GM19351 (cell line): ENCODE results near the gene LRRTM3.

Experiments used
- ATAC-seq: cut with Tn5 transposase; IDR thresholded peaks from one replicate; pipeline ENCODE4 v1.9.1; 2021; ENCODE audit warnings: mild to moderate bottlenecking, moderate library complexity; ENCODE audit not compliant: unreplicated experiment

Gene LRRTM3

DNA sequence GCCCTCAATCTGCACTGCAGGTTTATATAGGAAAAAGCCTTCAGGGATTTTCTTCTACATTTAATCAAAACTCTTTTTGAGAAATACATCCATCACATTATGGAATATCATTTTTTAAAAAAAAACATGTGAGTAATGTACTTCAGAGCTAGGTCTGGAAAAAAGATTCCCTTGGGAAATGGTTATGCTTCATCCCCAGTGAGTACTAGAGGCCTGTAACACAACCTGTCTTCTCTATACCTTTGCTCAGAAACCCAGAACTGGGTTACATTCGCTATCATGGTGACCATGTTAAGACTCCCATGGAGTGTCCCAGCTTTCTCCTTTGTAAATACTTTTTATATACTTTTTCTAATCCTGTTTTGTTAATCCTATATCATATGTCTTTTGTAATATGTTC lies 186.9 kb downstream of the LRRTM3 start:
- no peak for ATAC-seq

DNA sequence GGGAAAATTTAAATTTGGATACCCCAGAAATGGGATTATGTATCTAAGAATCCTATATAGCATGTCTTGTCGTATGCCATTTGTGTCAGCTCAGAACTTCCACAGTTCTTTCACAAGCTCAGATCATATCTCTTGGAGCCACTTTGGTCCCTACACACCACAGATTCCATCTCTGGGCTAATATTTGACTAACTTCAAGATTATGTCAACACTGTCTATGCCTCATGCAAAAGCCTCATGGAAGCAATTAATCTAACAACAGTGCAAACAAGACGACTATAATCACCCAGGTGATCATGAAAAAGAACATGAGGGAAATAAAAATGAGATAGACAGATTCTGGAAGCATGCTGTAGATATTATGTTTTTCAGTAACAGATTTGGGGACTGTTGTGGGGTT lies 189.1 kb downstream of the LRRTM3 start:
- ATAC-seq, result no peak

DNA sequence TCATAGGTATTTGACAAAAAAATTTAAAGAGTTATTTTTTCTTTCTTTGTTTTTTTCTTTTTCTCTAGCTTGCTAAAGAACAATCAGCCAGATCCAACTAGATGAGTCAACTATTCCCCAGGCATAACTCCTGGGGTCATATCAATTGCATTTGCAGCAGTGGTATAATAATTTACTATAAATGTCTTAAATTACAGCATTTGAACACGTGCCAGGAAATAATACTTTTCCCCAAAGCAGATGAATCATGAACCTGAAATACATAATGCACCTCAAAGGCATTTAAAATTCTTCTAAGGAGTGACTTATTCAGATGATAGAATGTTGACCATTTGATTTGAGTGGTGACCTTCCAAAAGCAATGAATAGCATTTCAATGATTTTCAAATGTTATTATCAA lies 190.1 kb downstream of the LRRTM3 start:
- no peak for ATAC-seq

DNA sequence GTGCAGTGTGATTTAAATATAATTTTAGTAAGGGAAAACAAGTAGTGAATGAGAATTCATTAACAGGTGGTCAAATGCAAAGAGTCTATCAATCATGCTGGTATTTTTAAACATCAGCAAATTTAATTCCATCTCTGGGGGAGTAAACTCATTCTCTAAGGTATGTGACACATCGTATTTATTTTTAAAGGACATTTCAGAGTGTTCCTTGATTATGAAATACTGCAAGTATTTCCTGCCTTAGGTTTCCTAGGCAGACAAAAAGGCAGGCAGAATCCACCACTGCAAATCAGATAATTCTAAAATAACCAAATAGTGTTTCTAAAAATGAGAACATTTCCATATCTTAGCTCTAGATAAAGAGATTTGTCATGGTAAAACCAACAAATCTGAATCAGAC lies 193.8 kb downstream of the LRRTM3 start:
- ATAC-seq, result no peak

DNA sequence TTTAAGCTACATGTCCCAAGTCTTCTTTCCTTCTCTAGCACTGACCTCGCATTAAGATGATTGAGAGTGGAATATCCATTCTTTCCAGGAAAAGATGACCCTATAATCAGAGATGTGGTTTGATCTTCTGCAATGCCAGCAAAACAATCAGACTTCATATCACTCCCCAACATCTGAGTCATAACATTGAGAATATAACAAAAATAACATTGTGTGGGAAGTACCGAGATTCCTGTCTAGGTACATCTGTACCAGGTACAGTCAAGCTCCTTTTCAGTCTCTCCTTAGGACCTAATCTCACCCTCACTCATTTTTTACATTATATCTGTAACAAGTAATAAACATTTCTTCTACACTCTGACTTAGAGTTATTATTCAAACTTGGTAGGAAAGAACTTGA lies 201.6 kb downstream of the LRRTM3 start:
- no peak for ATAC-seq

DNA sequence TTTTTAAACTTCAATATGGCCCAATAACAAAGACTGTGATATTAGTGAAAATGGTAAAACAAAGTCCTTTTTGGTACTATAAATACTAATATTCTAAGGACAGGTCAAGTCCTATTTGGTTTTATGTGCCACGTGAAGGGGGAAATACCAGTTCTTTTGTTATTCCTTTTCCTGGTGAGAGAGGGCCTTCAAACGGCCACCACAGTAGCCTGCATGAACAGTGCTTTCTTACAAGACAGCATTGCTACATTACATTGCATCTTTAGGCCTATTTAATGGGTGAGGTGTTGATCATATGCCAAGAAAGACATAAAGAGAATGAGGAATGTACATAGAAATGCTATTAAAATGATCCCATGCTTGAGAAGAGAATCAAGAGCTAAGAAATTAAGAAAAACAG lies 214.8 kb downstream of the LRRTM3 start:
- no peak for ATAC-seq

DNA sequence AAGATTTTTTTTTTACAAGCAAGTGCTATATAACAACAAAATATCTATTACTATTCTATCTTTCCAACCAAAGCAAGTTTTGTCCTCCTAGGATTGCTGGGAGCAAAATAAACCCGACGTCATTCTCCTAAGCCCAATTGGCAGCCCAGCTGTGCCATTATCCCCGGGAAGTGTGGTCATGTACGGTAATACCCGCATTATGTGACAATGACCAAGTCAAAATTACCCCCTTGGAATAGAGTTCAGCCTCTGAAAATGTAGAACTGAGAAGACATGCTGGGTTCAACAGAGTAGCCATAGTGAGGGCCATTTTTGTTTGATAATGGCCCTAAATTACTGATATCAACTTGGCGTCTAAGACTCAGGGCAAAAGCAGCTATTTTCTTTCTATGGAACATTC lies 215.5 kb downstream of the LRRTM3 start:
- no peak for ATAC-seq

DNA sequence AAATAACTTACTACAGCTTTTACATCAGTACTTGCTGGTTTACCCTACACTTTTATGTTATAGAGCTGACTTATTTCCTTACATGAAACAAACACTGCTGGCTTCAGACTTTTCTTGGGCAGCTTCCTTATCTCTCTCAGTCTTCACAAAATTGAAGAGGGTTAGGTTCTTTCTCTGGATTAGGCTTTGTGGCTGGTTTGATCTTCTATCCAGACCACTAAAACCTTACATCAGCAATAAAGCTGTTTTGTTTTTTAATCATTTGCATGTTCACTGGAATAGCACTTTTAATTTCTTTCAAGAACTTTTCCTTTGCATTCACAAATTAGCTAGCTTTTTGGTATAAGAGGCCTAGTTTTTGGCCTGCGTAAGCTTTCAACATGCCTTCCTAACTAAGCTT lies 218.7 kb downstream of the LRRTM3 start:
- ATAC-seq, result no peak
